K562 (cell line): ENCODE measurements around the gene RANGAP1. TPM values are rescaled to one million over a fixed set of nuclear protein-coding genes. Genes with fewer than 3 reads are reported as not detected.
A peak's percentile ranks its signal among the peaks of the same experiment; 100 is the strongest.

Source experiments
- BRF1 ChIP-seq: IDR thresholded peaks from 3 replicates; pipeline ENCODE4 v1.6.1; 2011; ENCODE audit warnings: borderline replicate concordance, mild to moderate bottlenecking; ENCODE audit not compliant: insufficient read length; ENCODE audit errors: extremely low read depth
- DPF2 ChIP-seq: fragments of 450-650 bp; IDR thresholded peaks from 2 replicates; pipeline ENCODE4 v1.6.1; 2016
- ETS2 ChIP-seq: IDR thresholded peaks from 2 replicates; pipeline ENCODE4 v1.6.1; 2016; ENCODE audit warnings: borderline replicate concordance, missing genetic modification characterization, mild to moderate bottlenecking, moderate library complexity, missing compliant biosample characterization; ENCODE audit not compliant: poor library complexity, severe bottlenecking
- HMG20B ChIP-seq: fragments of 250-450 bp; sonication (Bioruptor Pico); IDR thresholded peaks from 2 replicates; pipeline ENCODE4 v1.5.0; 2021; ENCODE audit warnings: mild to moderate bottlenecking
- IFI16 ChIP-seq: fragments of 250-450 bp; sonication (Bioruptor Pico); IDR thresholded peaks from 2 replicates; pipeline ENCODE4 v2.1.2; 2022; ENCODE audit warnings: mild to moderate bottlenecking, inconsistent platforms
- KHSRP ChIP-seq: fragments of 450-650 bp; IDR thresholded peaks from 2 replicates; pipeline ENCODE4 v1.6.1; 2017
- MAFK ChIP-seq: IDR thresholded peaks from 2 replicates; pipeline ENCODE4 v1.6.1; 2011; ENCODE audit warnings: low read length, improper control_type of control experiment
- MEIS2 ChIP-seq: fragments of 450-650 bp; IDR thresholded peaks from 2 replicates; pipeline ENCODE4 v1.6.1; 2014; ENCODE audit warnings: mild to moderate bottlenecking; ENCODE audit not compliant: partially characterized antibody
- MIER1 ChIP-seq: fragments of 450-650 bp; IDR thresholded peaks from 2 replicates; pipeline ENCODE4 v1.6.1; 2016; ENCODE audit warnings: antibody characterized with exemption, mild to moderate bottlenecking, low read depth
- NFIC ChIP-seq: fragments of 450-650 bp; IDR thresholded peaks from 2 replicates; pipeline ENCODE4 v1.6.1; 2017; ENCODE audit warnings: mild to moderate bottlenecking, inconsistent platforms
- OTX1 ChIP-seq: fragments of 450-650 bp; formaldehyde crosslinking; IDR thresholded peaks from 2 replicates; pipeline ENCODE4 v1.4.0; 2022; ENCODE audit warnings: mild to moderate bottlenecking
- PHB2 ChIP-seq: fragments of 450-650 bp; IDR thresholded peaks from 2 replicates; pipeline ENCODE4 v1.6.1; 2017; ENCODE audit warnings: low read depth
- XRCC5 ChIP-seq: fragments of 200-400 bp; formaldehyde crosslinking; IDR thresholded peaks from 2 replicates; pipeline ENCODE4 v1.6.1; 2017; ENCODE audit warnings: low read depth, mild to moderate bottlenecking, low read length
- ZBTB1 ChIP-seq: sonication (generic); formaldehyde crosslinking; IDR thresholded peaks from 2 replicates; pipeline ENCODE4 v1.8.1; 2023; ENCODE audit warnings: missing genetic modification reagents, low read depth, mild to moderate bottlenecking, borderline replicate concordance
- ZNF124 ChIP-seq: sonication (generic); formaldehyde crosslinking; IDR thresholded peaks from 2 replicates; pipeline ENCODE4 v1.8.1; 2022; ENCODE audit warnings: missing genetic modification reagents
- ZNF23 ChIP-seq: fragments of 250-450 bp; sonication (Bioruptor Pico); IDR thresholded peaks from 2 replicates; pipeline ENCODE4 v1.4.0; 2020; ENCODE audit warnings: mild to moderate bottlenecking
- ZNF263 ChIP-seq: sonication (generic); formaldehyde crosslinking; IDR thresholded peaks from 2 replicates; pipeline ENCODE4 v1.8.0; 2022; ENCODE audit warnings: mild to moderate bottlenecking, missing genetic modification reagents, borderline replicate concordance
- ZNF707 ChIP-seq: fragments of 250-450 bp; sonication (Bioruptor Pico); conservative IDR thresholded peaks from 2 replicates; pipeline ENCODE4 v1.8.0; 2022; ENCODE audit warnings: inconsistent platforms, mild to moderate bottlenecking, moderate library complexity
- ZNF766 ChIP-seq: fragments of 200-800 bp; sonication (Bioruptor generic); conservative IDR thresholded peaks from 2 replicates; pipeline ENCODE4 v1.6.1; 2016; ENCODE audit warnings: missing genetic modification characterization, missing compliant biosample characterization
- ZNF780A ChIP-seq: fragments of 250-450 bp; sonication (Bioruptor Pico); IDR thresholded peaks from 2 replicates; pipeline ENCODE4 v1.5.0; 2021; ENCODE audit warnings: mild to moderate bottlenecking
- ZNF79 ChIP-seq: fragments of 250-450 bp; sonication (Bioruptor Pico); IDR thresholded peaks from 2 replicates; pipeline ENCODE4 v1.4.0; 2020; ENCODE audit warnings: low read depth, mild to moderate bottlenecking, moderate library complexity
- polyA plus RNA-seq, 8 experiments: library from polyadenylated mRNA; depleted of rRNA in 4 of 8; stranded (reverse) in 5 of 8; unstranded in 3 of 8; fragments of >200 nt; fragmentation: Nextera tagmentation in 2 of 8; fragmentation: Illumina TruSeq in 1 of 8; extraction: Ambion mirVana in 2 of 8; extraction: Trizol in 1 of 8; gene quantifications; 2 replicates each; pipeline versions ENCODE4 v1.2.1 to v1.2.3, GENCODE V29; 2011 to 2014; ENCODE audit warnings: inconsistent platforms in 1 of 8, missing spikeins in 1 of 8
- total RNA-seq, 7 experiments: library from RNA; depleted of rRNA in 6 of 7; stranded (reverse); fragments of >200 nt in 6 of 7; fragmentation: Illumina TruSeq in 2 of 7; extraction: Trizol in 2 of 7; gene quantifications; 2 replicates each; pipeline versions ENCODE4 v1.2.1 to v1.2.3, GENCODE V29; 2011 to 2021; ENCODE audit warnings: low replicate concordance in 1 of 7
- TF ChIP-seq, protein P1 (sequence below): IDR thresholded peaks from 2 replicates; pipeline ENCODE4 v1.6.1; 2011; ENCODE audit warnings: borderline replicate concordance, low read depth, mild to moderate bottlenecking, moderate library complexity, low read length; ENCODE audit not compliant: insufficient read depth, poor library complexity, severe bottlenecking
- TF ChIP-seq, protein P2 (sequence below): fragments of 450-650 bp; conservative IDR thresholded peaks from 2 replicates; pipeline ENCODE4 v1.6.1; 2016; ENCODE audit warnings: missing genetic modification characterization, low read depth, mild to moderate bottlenecking, missing compliant biosample characterization, moderate library complexity
- TF ChIP-seq, protein P3 (sequence below): fragments of 450-650 bp; IDR thresholded peaks from 2 replicates; pipeline ENCODE4 v1.6.1; 2016; ENCODE audit warnings: borderline replicate concordance

RANGAP1 gene
- total and polyA plus RNA-seq, 9 of the 15 experiments (the other 6 are each of a cell fraction or from before 2014, with no cell fraction given): 2.1 to 104 (median 50.6) TPM

GRCh38 chr22:41204992-41205900 lies 80.7 kb downstream of the RANGAP1 start, which contains the start of gene L3MBTL2 (continued):
- TF ChIP-seq, protein P1, sequence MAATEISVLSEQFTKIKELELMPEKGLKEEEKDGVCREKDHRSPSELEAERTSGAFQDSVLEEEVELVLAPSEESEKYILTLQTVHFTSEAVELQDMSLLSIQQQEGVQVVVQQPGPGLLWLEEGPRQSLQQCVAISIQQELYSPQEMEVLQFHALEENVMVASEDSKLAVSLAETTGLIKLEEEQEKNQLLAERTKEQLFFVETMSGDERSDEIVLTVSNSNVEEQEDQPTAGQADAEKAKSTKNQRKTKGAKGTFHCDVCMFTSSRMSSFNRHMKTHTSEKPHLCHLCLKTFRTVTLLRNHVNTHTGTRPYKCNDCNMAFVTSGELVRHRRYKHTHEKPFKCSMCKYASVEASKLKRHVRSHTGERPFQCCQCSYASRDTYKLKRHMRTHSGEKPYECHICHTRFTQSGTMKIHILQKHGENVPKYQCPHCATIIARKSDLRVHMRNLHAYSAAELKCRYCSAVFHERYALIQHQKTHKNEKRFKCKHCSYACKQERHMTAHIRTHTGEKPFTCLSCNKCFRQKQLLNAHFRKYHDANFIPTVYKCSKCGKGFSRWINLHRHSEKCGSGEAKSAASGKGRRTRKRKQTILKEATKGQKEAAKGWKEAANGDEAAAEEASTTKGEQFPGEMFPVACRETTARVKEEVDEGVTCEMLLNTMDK: no peak
- TF ChIP-seq BRF1 (no peak), ZBTB1 (no peak), ZNF263 (CRISPR knock-in tag) (no peak), HMG20B (CRISPR knock-in tag) (no peak), MIER1 (no peak), OTX1 (CRISPR knock-in tag) (no peak), ZNF79 (CRISPR knock-in tag) (no peak), NFIC (no peak), MAFK (no peak), MEIS2 (no peak), ZNF707 (no peak), PHB2 (no peak), ZNF780A (no peak), ZNF766 (no peak), ETS2 (tag) (no peak), ZNF23 (CRISPR knock-in tag) (no peak), ZNF124 (CRISPR knock-in tag) (no peak), IFI16 (no peak), XRCC5 (no peak), KHSRP (no peak), DPF2 (no peak)
- TF ChIP-seq, protein P2, sequence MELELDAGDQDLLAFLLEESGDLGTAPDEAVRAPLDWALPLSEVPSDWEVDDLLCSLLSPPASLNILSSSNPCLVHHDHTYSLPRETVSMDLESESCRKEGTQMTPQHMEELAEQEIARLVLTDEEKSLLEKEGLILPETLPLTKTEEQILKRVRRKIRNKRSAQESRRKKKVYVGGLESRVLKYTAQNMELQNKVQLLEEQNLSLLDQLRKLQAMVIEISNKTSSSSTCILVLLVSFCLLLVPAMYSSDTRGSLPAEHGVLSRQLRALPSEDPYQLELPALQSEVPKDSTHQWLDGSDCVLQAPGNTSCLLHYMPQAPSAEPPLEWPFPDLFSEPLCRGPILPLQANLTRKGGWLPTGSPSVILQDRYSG (tag): no peak
- TF ChIP-seq, protein P3, sequence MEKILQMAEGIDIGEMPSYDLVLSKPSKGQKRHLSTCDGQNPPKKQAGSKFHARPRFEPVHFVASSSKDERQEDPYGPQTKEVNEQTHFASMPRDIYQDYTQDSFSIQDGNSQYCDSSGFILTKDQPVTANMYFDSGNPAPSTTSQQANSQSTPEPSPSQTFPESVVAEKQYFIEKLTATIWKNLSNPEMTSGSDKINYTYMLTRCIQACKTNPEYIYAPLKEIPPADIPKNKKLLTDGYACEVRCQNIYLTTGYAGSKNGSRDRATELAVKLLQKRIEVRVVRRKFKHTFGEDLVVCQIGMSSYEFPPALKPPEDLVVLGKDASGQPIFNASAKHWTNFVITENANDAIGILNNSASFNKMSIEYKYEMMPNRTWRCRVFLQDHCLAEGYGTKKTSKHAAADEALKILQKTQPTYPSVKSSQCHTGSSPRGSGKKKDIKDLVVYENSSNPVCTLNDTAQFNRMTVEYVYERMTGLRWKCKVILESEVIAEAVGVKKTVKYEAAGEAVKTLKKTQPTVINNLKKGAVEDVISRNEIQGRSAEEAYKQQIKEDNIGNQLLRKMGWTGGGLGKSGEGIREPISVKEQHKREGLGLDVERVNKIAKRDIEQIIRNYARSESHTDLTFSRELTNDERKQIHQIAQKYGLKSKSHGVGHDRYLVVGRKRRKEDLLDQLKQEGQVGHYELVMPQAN: peak; percentile 80
